ENCODE results near the gene PTPN14.

DNA sequence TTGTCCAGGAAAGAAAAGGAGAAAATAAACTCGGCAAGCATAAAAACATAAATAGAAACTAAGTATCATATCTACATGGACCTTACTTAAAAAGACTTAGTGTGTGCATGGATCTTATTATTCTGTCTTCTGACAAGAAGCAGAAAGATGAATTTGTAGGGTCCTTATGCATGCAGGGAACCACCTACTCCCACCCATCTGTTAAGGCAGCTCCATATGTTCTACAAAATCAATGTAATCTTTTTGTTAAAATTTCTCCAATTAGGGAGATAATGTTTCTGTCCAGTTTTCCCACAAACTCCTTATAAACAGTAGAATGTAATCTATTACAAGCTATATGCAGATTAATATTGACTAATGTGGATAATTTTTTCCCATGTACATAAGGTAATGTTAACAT, 13.9 kb upstream of the PTPN14 start:
- TF ChIP-seq, protein P1, sequence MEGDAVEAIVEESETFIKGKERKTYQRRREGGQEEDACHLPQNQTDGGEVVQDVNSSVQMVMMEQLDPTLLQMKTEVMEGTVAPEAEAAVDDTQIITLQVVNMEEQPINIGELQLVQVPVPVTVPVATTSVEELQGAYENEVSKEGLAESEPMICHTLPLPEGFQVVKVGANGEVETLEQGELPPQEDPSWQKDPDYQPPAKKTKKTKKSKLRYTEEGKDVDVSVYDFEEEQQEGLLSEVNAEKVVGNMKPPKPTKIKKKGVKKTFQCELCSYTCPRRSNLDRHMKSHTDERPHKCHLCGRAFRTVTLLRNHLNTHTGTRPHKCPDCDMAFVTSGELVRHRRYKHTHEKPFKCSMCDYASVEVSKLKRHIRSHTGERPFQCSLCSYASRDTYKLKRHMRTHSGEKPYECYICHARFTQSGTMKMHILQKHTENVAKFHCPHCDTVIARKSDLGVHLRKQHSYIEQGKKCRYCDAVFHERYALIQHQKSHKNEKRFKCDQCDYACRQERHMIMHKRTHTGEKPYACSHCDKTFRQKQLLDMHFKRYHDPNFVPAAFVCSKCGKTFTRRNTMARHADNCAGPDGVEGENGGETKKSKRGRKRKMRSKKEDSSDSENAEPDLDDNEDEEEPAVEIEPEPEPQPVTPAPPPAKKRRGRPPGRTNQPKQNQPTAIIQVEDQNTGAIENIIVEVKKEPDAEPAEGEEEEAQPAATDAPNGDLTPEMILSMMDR (IDR thresholded peaks at IDR 0.05; ENCODE audit: borderline replicate concordance, extremely low read depth, low read length, poor library complexity, severe bottlenecking), result no peak
- no peak for TF ChIP-seq EZH2 (IDR thresholded peaks at IDR 0.05; ENCODE audit: borderline replicate concordance, low read depth, low read length, severe bottlenecking)
